Measurements from ENCODE around the gene CMTM6.

The CMTM6 gene

GRCh38 chr3:32498992-32499391 is 3.7 kb downstream of the CMTM6 start:
- H2AFZ ChIP-seq (ENCODE audit: low read length) = no peak overlapping the region
- TF ChIP-seq, protein P1, sequence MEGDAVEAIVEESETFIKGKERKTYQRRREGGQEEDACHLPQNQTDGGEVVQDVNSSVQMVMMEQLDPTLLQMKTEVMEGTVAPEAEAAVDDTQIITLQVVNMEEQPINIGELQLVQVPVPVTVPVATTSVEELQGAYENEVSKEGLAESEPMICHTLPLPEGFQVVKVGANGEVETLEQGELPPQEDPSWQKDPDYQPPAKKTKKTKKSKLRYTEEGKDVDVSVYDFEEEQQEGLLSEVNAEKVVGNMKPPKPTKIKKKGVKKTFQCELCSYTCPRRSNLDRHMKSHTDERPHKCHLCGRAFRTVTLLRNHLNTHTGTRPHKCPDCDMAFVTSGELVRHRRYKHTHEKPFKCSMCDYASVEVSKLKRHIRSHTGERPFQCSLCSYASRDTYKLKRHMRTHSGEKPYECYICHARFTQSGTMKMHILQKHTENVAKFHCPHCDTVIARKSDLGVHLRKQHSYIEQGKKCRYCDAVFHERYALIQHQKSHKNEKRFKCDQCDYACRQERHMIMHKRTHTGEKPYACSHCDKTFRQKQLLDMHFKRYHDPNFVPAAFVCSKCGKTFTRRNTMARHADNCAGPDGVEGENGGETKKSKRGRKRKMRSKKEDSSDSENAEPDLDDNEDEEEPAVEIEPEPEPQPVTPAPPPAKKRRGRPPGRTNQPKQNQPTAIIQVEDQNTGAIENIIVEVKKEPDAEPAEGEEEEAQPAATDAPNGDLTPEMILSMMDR (IDR thresholded peaks at IDR 0.05; ENCODE audit: low read length) = no peak
- TF ChIP-seq EZH2phosphoT487 (IDR thresholded peaks at IDR 0.05; ENCODE audit: low read length) (no peak), EZH2 (optimal IDR thresholded peaks at IDR 0.05; ENCODE audit: low read depth, low read length) (no peak)
- no peak for DNase-seq
- no peak overlapping the region for H3K9ac ChIP-seq (ENCODE audit: low read length)
- no peaks in the 10 kb centered on the region for H3K9me2 ChIP-seq (replicated peaks; ENCODE audit: insufficient read depth, low read length)
- H3K27me3 ChIP-seq (replicated peaks; ENCODE audit: insufficient read depth, low read length) = no peaks in the 10 kb centered on the region
- H3K4me2 ChIP-seq (ENCODE audit: low read depth, low read length) = no peak overlapping the region
- H3F3A ChIP-seq (ENCODE audit: insufficient read depth, low read length) = peaks cover 14% of the 10 kb centered on the region
- H3K79me2 ChIP-seq (ENCODE audit: low read length) = peaks cover 53% of the 10 kb centered on the region
- peaks cover 14% of the 10 kb centered on the region for H3K4me1 ChIP-seq (ENCODE audit: low read length)
- H3K27ac ChIP-seq (ENCODE audit: low read length) = no peak overlapping the region
- no peaks in the 10 kb centered on the region; the same call in 1 of the 2 replicates for H4K20me1 ChIP-seq (ENCODE audit: insufficient read depth, low read length)
- H3K9me3 ChIP-seq (replicated peaks; ENCODE audit: insufficient read depth, low read length) = no peaks in the 10 kb centered on the region
- H3K36me3 ChIP-seq (replicated peaks; ENCODE audit: insufficient read depth, low read length) = no peaks in the 10 kb centered on the region
- H3K4me3 ChIP-seq (ENCODE audit: low read length) = no peak overlapping the region

GRCh38 chr3:32498252-32498651 is 4.4 kb downstream of the CMTM6 start:
- Histone ChIP-seq H3K9ac (ENCODE audit: low read length) (no peak overlapping the region), H3K4me1 (ENCODE audit: low read length) (peaks cover 20% of the 10 kb centered on the region), H3K9me3 (replicated peaks; ENCODE audit: insufficient read depth, low read length) (no peaks in the 10 kb centered on the region), H3K27me3 (replicated peaks; ENCODE audit: insufficient read depth, low read length) (no peaks in the 10 kb centered on the region), H3K9me2 (replicated peaks; ENCODE audit: insufficient read depth, low read length) (no peaks in the 10 kb centered on the region), H3K36me3 (replicated peaks; ENCODE audit: insufficient read depth, low read length) (no peaks in the 10 kb centered on the region), H3F3A (ENCODE audit: insufficient read depth, low read length) (peaks cover 17% of the 10 kb centered on the region), H3K27ac (ENCODE audit: low read length) (no peak overlapping the region), H3K4me2 (ENCODE audit: low read depth, low read length) (no peak overlapping the region), H3K79me2 (ENCODE audit: low read length) (peaks cover 59% of the 10 kb centered on the region), H3K4me3 (ENCODE audit: low read length) (no peak overlapping the region), H2AFZ (ENCODE audit: low read length) (no peak overlapping the region), H4K20me1 (ENCODE audit: insufficient read depth, low read length) (no peaks in the 10 kb centered on the region; the same call in 1 of the 2 replicates)
- DNase-seq = no peak
- no peak for TF ChIP-seq EZH2 (optimal IDR thresholded peaks at IDR 0.05; ENCODE audit: low read depth, low read length)
- TF ChIP-seq, protein P1 (IDR thresholded peaks at IDR 0.05; ENCODE audit: low read length) = no peak
- no peak for TF ChIP-seq EZH2phosphoT487 (IDR thresholded peaks at IDR 0.05; ENCODE audit: low read length)

- no peak for DNase-seq
- H2AFZ ChIP-seq (ENCODE audit: low read length) = no peak overlapping the region
- H3K27ac ChIP-seq (ENCODE audit: low read length) = no peak overlapping the region
- TF ChIP-seq EZH2 (optimal IDR thresholded peaks at IDR 0.05; ENCODE audit: low read depth, low read length) (no peak), EZH2phosphoT487 (IDR thresholded peaks at IDR 0.05; ENCODE audit: low read length) (no peak)
- TF ChIP-seq, protein P1 (IDR thresholded peaks at IDR 0.05; ENCODE audit: low read length) = no peak
- H4K20me1 ChIP-seq (ENCODE audit: insufficient read depth, low read length) = no peaks in the 10 kb centered on the region; the same call in 1 of the 2 replicates
- peaks cover 57% of the 10 kb centered on the region for H3K79me2 ChIP-seq (ENCODE audit: low read length)
- peaks cover 21% of the 10 kb centered on the region for H3K4me1 ChIP-seq (ENCODE audit: low read length)
- H3K27me3 ChIP-seq (replicated peaks; ENCODE audit: insufficient read depth, low read length) = no peaks in the 10 kb centered on the region
- no peak overlapping the region for H3K9ac ChIP-seq (ENCODE audit: low read length)
- no peak overlapping the region for H3K4me2 ChIP-seq (ENCODE audit: low read depth, low read length)
- H3K9me2 ChIP-seq (replicated peaks; ENCODE audit: insufficient read depth, low read length) = no peaks in the 10 kb centered on the region
- H3K4me3 ChIP-seq (ENCODE audit: low read length) = no peak overlapping the region
- H3K9me3 ChIP-seq (replicated peaks; ENCODE audit: insufficient read depth, low read length) = no peaks in the 10 kb centered on the region
- H3F3A ChIP-seq (ENCODE audit: insufficient read depth, low read length) = 0 out of 2 replicates have a peak, but pooled peaks cover 4% of the 10 kb centered on the region
- no peaks in the 10 kb centered on the region for H3K36me3 ChIP-seq (replicated peaks; ENCODE audit: insufficient read depth, low read length)
These were observed 7.0 kb downstream of the CMTM6 start for GRCh38 chr3:32495609-32496008.
